ENCODE results near the gene RTN4RL2.

DNA sequence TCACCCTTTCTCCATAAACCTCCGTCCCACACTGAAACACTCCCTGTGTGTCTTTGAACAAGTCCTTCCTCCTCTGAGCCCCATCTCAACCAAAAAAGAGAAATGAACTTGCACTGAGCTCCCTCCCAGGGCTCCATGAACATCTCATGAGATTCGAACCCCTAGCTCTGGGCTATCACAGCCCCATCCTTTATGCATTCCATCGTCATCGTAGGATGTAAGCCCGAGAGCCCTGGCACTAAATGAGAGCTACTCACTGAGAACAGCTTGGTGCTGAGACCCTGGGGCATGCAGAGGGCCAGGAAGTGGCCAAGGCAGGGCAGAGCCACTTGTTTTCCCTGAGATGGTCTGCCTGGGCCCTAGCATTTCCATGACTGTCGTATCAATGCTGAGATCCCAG lies 20.5 kb upstream of the RTN4RL2 start:
- no peak for TF ChIP-seq POLR2A (IDR thresholded peaks at IDR 0.05)
- TF ChIP-seq CTCF (IDR thresholded peaks at IDR 0.05), result no peak
